Subcutaneous abdominal adipose tissue (tissue), 5 donors: ENCODE results near the gene SLC13A4.

Experiments
- H3K27ac ChIP-seq: one replicate; pipeline ENCODE4 v1.7.0; 2013; ENCODE audit warnings: low read depth, mild to moderate bottlenecking, inconsistent platforms, low read length, moderate library complexity
- H3K27me3 ChIP-seq, 5 donors: one replicate each; pipeline ENCODE4 v1.7.0; 2013; ENCODE audit warnings: low read length in 5 of 5, inconsistent platforms in 1 of 5; ENCODE audit not compliant: control insufficient read depth in 5 of 5, insufficient read depth in 4 of 5
- H3K36me3 ChIP-seq, 5 donors: one replicate each; pipeline ENCODE4 v1.7.0; 2013; ENCODE audit warnings: low read length in 5 of 5; ENCODE audit not compliant: control insufficient read depth in 5 of 5, insufficient read depth in 5 of 5
- H3K4me1 ChIP-seq, 5 donors: one replicate each; pipeline ENCODE4 v1.7.0; 2013; ENCODE audit warnings: low read length in 5 of 5, mild to moderate bottlenecking in 3 of 5, moderate library complexity in 1 of 5; ENCODE audit not compliant: control insufficient read depth in 5 of 5, insufficient read depth in 5 of 5
- H3K4me3 ChIP-seq, 5 donors: one replicate each; pipeline ENCODE4 v1.7.0; 2013; ENCODE audit warnings: low read length in 5 of 5, low read depth in 1 of 5
- H3K9ac ChIP-seq, 5 donors: one replicate each; pipeline ENCODE4 v1.7.0; 2013; ENCODE audit warnings: low read length in 5 of 5, mild to moderate bottlenecking in 4 of 5, moderate library complexity in 3 of 5
- H3K9me3 ChIP-seq, 5 donors: one replicate each; pipeline ENCODE4 v1.7.0; 2013; ENCODE audit warnings: low read length in 5 of 5; ENCODE audit not compliant: control insufficient read depth in 5 of 5
- donor health status: healthy.
- donor health status: healthy.
- donor health status: healthy.
- donor health status: healthy.
- donor health status: healthy.

The SLC13A4 gene

DNA sequence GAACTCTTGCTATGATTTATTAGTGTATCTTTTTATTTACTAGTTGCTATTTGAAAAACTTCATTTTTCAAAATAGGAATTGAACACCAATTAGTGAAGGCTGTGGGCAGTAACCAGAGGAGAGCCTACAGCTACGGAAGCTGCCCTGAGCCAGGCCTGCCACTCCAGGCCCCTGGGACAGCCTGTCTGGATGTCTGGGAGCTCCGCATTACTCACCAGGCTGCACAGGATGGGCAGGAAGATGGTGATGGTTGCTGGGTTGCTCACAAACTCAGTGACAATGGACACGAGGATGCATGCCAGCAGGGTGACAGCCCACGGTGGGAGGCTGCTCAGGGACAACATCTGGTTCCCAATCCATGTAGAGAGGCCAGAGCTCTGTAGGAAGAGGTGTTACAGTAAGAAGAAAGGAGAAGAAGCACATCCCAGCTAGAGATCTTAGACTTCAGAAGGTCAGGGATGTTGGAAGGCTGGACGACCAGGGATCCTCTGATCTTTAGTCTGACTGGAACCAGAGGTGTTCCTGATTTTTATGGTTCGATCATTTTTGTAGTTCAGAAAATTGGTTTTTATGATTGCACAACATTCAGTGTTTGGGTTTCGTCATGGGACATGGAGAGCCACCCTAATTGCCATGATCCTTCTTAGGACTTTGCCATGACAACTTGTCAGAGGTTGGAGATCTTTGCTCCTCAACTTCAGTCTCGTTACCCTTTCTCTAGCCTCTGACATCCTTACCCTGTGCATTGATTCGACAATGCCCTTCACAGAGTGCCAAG, 42.5 kb downstream of the SLC13A4 start:
- no peak overlapping the region for H3K27ac ChIP-seq

DNA sequence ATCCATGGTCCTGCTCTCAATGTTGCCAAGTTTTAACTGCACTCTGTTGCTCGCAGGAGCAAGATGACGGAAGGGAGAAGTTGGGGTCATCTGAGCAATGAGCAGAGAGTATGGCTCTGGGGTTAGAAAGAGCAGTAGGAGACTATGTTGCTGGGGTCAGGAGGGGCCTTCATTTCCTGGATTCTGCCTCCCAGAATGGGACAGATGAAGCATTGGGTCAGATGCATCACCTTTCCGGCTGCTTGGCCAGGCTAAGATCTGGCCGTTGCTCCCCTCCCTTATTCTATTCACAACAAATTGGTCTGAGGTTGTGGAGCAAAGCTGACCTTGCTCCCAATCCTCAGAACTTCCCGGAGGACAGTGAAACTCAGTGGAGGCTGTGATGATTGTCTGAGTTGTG, 43.3 kb downstream of the SLC13A4 start:
- no peaks in the 10 kb centered on the region for H3K4me1 ChIP-seq
- H3K9ac ChIP-seq, result no peak overlapping the region
- no peaks in the 10 kb centered on the region for H3K27me3 ChIP-seq
- no peak overlapping the region for H3K4me3 ChIP-seq
- no peak overlapping the region for H3K27ac ChIP-seq
- H3K9me3 ChIP-seq, result no peaks in the 10 kb centered on the region
- H3K36me3 ChIP-seq, result peaks cover 1 to 46% (median 20%) of the 10 kb centered on the region in 5 donors

More for the DNA sequence above, 42.5 kb downstream of the SLC13A4 start:
- Histone ChIP-seq H3K27me3 (no peaks in the 10 kb centered on the region), H3K9ac (no peak overlapping the region), H3K4me3 (no peak overlapping the region), H3K36me3 (peaks cover 3 to 47% (median 23%) of the 10 kb centered on the region in 5 donors), H3K9me3 (no peaks in the 10 kb centered on the region), H3K4me1 (no peaks in the 10 kb centered on the region)

GRCh38 chr7:135684136-135684535, 43.9 kb downstream of the SLC13A4 start:
- Histone ChIP-seq H3K27ac (no peak overlapping the region), H3K4me3 (no peak overlapping the region), H3K27me3 (no peaks in the 10 kb centered on the region), H3K4me1 (no peaks in the 10 kb centered on the region), H3K9ac (no peak overlapping the region), H3K9me3 (no peaks in the 10 kb centered on the region), H3K36me3 (peaks cover 7 to 46% (median 15%) of the 10 kb centered on the region in 5 donors)

DNA sequence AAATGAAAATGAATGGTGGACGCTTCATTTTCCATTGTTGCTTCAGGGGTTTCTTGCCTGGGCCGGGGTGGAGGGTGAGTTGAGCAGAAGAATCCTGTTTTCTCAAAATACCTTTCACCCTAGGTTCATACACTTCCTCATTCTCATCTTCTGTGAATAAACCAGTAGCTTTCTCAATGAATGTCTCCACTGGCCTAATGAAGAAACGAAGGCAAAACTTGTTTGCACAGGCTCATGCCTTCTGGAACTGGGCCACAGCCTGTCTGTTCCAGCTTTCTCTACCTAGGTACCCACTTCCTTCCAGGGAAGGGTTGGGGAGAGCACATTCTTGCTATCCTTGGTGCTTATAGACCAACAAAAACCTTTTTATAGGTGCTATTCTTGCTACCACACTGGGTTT, 44.4 kb downstream of the SLC13A4 start:
- no peak overlapping the region for H3K4me3 ChIP-seq
- H3K36me3 ChIP-seq, result peaks cover 12 to 44% (median 15%) of the 10 kb centered on the region in 5 donors
- no peaks in the 10 kb centered on the region for H3K9me3 ChIP-seq
- H3K4me1 ChIP-seq, result no peaks in the 10 kb centered on the region
- no peaks in the 10 kb centered on the region for H3K27me3 ChIP-seq
- no peak overlapping the region for H3K27ac ChIP-seq
- H3K9ac ChIP-seq, result no peak overlapping the region

DNA sequence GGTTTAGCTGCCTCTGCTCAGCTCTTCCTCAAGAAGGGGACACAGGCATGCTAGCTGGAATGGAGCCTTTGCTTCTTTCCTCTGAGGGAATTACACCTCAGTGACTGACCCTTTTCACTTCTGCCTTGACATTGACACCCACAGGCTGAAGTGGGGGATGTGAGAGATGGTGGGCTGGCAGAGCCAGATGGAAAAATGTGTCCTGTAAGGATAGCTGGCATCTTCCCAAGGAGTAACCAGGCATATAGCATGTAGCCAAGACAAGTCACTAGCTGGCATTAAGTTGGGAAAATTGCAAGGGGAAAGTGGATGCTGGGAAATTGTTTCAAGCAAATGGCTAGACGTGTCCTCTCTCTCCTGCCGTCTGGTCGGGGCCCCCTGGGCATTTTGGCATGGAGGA, 45.8 kb downstream of the SLC13A4 start:
- no peaks in the 10 kb centered on the region for H3K9me3 ChIP-seq
- H3K4me3 ChIP-seq, result no peak overlapping the region
- H3K36me3 ChIP-seq, result peaks cover 18 to 48% (median 19%) of the 10 kb centered on the region in 5 donors
- H3K27me3 ChIP-seq, result no peaks in the 10 kb centered on the region
- no peak overlapping the region for H3K9ac ChIP-seq
- H3K27ac ChIP-seq, result no peak overlapping the region
- H3K4me1 ChIP-seq, result no peaks in the 10 kb centered on the region

GRCh38 chr7:135681762-135682161, 46.2 kb downstream of the SLC13A4 start:
- Histone ChIP-seq H3K9me3 (no peaks in the 10 kb centered on the region), H3K4me1 (no peaks in the 10 kb centered on the region), H3K4me3 (no peak overlapping the region), H3K9ac (no peak overlapping the region), H3K27me3 (no peaks in the 10 kb centered on the region), H3K27ac (no peak overlapping the region), H3K36me3 (peaks cover 18 to 49% (median 20%) of the 10 kb centered on the region in 5 donors)

DNA sequence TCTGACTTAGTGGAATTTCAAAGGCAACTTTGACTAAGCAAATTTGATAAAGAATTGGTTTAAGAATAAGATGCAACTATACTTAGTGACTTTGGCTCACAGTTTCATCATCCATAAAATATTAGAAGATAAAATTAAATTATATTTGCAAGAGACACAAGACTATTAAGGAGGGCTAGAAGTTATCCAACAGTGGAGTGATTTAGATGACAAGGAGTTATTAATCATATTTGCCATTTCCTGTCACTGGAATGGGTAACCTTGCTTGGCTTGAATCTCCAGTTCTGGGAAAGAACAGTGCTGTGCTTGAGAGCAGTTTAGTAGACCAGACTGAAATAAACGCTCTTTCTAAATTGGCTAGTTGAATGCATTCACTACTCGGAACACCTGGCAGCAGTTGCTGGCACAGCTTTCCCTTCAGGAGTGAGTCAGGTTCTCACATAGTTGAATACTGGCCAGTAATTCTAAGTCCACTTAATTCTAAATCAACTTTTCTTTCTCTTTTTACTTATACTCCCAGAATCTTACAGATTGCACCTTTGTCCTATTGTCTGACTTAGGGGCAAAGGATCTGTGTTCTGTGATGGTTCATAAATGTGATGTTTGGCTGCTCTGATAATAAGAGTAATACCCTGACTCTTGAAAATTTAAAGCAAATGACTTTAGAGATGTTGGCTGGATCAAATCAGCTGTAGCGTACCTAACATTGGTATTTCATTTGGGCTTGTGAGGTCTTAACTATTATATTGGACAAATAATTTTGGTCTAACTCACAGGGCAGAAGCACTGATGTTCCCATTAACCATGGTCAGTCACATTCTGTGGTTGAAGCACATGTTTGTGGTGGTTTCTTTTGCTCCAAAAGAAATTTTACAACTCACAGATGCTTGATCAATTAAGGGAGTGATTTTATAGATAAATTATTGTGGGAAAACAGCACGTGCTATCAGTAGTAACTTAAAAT, 49.1 kb downstream of the SLC13A4 start:
- Histone ChIP-seq H3K27me3 (no peaks in the 10 kb centered on the region), H3K27ac (no peak overlapping the region), H3K36me3 (peaks cover 22 to 58% (median 31%) of the 10 kb centered on the region in 5 donors), H3K9ac (no peak overlapping the region), H3K4me3 (no peak overlapping the region), H3K9me3 (no peaks in the 10 kb centered on the region), H3K4me1 (no peaks in the 10 kb centered on the region)

GRCh38 chr7:135673360-135673706, 54.7 kb downstream of the SLC13A4 start:
- Histone ChIP-seq H3K4me3 (no peak overlapping the region), H3K27ac (no peak overlapping the region), H3K4me1 (peaks cover 5 to 26% (median 25%) of the 10 kb centered on the region in 5 donors), H3K9ac (no peak overlapping the region), H3K27me3 (no peaks in the 10 kb centered on the region), H3K36me3 (peaks cover 15 to 36% (median 22%) of the 10 kb centered on the region in 5 donors), H3K9me3 (no peaks in the 10 kb centered on the region)

GRCh38 chr7:135672560-135673359, 55.2 kb downstream of the SLC13A4 start:
- Histone ChIP-seq H3K36me3 (peaks cover 11 to 30% (median 17%) of the 10 kb centered on the region in 5 donors), H3K4me1 (peaks cover 5 to 26% (median 25%) of the 10 kb centered on the region in 5 donors), H3K9me3 (no peaks in the 10 kb centered on the region), H3K27ac (no peak overlapping the region), H3K9ac (peak overlapping the region in 3 of 5 donors; percentile 0 to 18 (median 13)), H3K4me3 (no peak overlapping the region), H3K27me3 (no peaks in the 10 kb centered on the region)
